Mammary epithelial cell (primary cell): Measurements from ENCODE around the gene MTF2.

ENCODE experiments used
- EZH2 ChIP-seq: IDR thresholded peaks from 2 replicates; pipeline ENCODE4 v1.6.1; 2012; ENCODE audit warnings: low read length, inconsistent platforms, borderline replicate concordance
- TF ChIP-seq, protein P1 (sequence below), 2 donors: IDR thresholded peaks in 1 of 2; conservative IDR thresholded peaks in 1 of 2; 2 replicates each; pipeline ENCODE4 v1.5.1; 2011 to 2012; ENCODE audit warnings: inconsistent platforms in 2 of 2, low read length in 2 of 2, mild to moderate bottlenecking in 2 of 2, control low read depth in 1 of 2, low read depth in 1 of 2; ENCODE audit not compliant: insufficient read depth in 1 of 2; ENCODE audit errors: extremely low read depth in 1 of 2

DNA sequence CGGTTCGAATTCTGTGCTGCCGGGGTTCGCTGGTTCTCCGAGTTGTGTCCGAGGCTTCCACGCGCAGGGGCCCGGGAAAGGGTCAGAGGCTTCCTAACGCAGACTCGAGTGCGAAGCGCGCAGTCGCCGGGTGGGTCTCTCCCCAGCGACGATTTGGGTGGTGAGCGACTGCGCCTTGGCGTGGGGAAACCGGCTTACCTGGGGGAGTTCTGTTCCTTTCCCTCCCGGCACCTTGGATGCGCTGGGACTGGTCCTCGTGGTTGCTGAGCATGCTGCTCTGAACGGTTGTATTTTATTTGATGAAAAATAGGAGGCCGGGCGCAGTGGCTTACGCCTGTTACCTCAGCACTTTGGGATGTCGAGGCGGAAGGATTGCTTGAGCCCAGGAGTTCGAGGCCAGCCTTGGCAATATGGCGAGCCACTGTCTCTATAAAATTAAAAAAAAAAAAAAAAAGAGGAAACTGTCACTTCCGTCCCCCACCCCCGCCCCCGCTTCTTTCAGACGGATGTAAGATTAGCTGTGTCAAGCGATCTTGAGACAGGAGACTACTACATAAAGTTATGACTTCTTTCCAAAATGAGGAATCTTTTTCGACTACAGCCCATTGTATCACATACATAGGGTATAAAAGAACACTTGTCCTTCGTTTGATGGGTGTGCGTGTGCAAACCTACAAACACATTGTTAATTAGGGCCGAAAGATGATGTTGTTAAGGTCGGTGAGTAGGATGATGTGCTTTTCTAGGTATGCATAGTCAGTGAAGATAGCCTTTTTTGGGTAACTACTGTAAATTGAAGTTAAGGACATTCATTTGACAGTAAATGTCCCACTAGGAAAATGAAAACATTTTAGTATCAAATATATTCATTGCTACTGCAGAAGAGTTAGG is 101.9 kb downstream of the MTF2 start, which contains the start of gene CCDC18:
- TF ChIP-seq, protein P1, sequence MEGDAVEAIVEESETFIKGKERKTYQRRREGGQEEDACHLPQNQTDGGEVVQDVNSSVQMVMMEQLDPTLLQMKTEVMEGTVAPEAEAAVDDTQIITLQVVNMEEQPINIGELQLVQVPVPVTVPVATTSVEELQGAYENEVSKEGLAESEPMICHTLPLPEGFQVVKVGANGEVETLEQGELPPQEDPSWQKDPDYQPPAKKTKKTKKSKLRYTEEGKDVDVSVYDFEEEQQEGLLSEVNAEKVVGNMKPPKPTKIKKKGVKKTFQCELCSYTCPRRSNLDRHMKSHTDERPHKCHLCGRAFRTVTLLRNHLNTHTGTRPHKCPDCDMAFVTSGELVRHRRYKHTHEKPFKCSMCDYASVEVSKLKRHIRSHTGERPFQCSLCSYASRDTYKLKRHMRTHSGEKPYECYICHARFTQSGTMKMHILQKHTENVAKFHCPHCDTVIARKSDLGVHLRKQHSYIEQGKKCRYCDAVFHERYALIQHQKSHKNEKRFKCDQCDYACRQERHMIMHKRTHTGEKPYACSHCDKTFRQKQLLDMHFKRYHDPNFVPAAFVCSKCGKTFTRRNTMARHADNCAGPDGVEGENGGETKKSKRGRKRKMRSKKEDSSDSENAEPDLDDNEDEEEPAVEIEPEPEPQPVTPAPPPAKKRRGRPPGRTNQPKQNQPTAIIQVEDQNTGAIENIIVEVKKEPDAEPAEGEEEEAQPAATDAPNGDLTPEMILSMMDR (conservative IDR thresholded peaks at IDR 0.05 in 1 of 2, IDR thresholded peaks at IDR 0.05 in 1 of 2; ENCODE audit: extremely low read depth in 1 of 2, insufficient read depth in 1 of 2, low read depth in 1 of 2, low read length in 2 of 2), result no peak
- TF ChIP-seq EZH2, result no peak
